Spleen (tissue), 11 donors: ENCODE measurements around the gene CNNM1. TPM values are rescaled to one million over a fixed set of nuclear protein-coding genes. Genes with fewer than 3 reads are reported as not detected.

Experiments
- DNase-seq: peaks from one replicate; pipeline ENCODE4 v3.0.0-alpha.2; 2020
- H3K27ac ChIP-seq, 8 donors: fragments of 200-600 bp; sonication (generic) in 7 of 8; 1 replicate in 4 of 8; 2 replicates in 4 of 8; pipeline versions ENCODE4 v1.5.0 to v1.8.0; 2016 to 2021; ENCODE audit warnings: inconsistent platforms in 4 of 8, mild to moderate bottlenecking in 4 of 8, moderate library complexity in 1 of 8
- H3K27me3 ChIP-seq, 7 donors: fragments of 200-600 bp; sonication (generic) in 6 of 7; replicated peaks in 1 of 7; 1 replicate in 4 of 7; 2 replicates in 3 of 7; pipeline versions ENCODE4 v1.5.0 to v1.8.0; 2016 to 2021; ENCODE audit warnings: inconsistent platforms in 3 of 7, mild to moderate bottlenecking in 1 of 7
- H3K36me3 ChIP-seq, 6 donors: fragments of 200-600 bp; sonication (generic) in 5 of 6; 1 replicate in 4 of 6; 2 replicates in 2 of 6; pipeline versions ENCODE4 v1.5.0 to v1.8.0; 2016 to 2021; ENCODE audit warnings: inconsistent platforms in 2 of 6
- H3K4me1 ChIP-seq, 6 donors: fragments of 200-600 bp; sonication (generic) in 5 of 6; 1 replicate in 3 of 6; 2 replicates in 3 of 6; pipeline versions ENCODE4 v1.5.0 to v1.8.0; 2016 to 2021; ENCODE audit warnings: inconsistent platforms in 3 of 6
- H3K4me3 ChIP-seq, 8 donors: fragments of 200-600 bp; sonication (generic) in 7 of 8; 1 replicate in 4 of 8; 2 replicates in 4 of 8; pipeline versions ENCODE4 v1.5.0 to v1.8.0; 2016 to 2021; ENCODE audit warnings: inconsistent platforms in 4 of 8, mild to moderate bottlenecking in 4 of 8, moderate library complexity in 2 of 8
- H3K9me3 ChIP-seq, 8 donors: fragments of 200-600 bp; sonication (generic) in 7 of 8; 1 replicate in 4 of 8; 2 replicates in 4 of 8; pipeline versions ENCODE4 v1.5.0 to v1.8.0; 2016 to 2021; ENCODE audit warnings: inconsistent platforms in 4 of 8
- POLR2A ChIP-seq, 3 donors: fragments of 450-650 bp; IDR thresholded peaks; one replicate each; pipeline ENCODE4 v1.5.1; 2017; ENCODE audit warnings: antibody characterized with exemption in 3 of 3, mild to moderate bottlenecking in 1 of 3
- POLR2AphosphoS5 ChIP-seq, 3 donors: sonication (generic); formaldehyde crosslinking; IDR thresholded peaks; one replicate each; pipeline ENCODE4 v1.5.1; 2017; ENCODE audit warnings: antibody characterized with exemption in 3 of 3
- WGBS, 5 donors: extraction: QIAGEN DNeasy Blood & Tissue Kit in 3 of 5; methylation state at CpG; one replicate each; pipeline versions ENCODE4 v1.1.5 to v1.1.7; 2013 to 2018; 5-methylcytosine and 5-hydroxymethylcytosine counted together
- intact Hi-C: fragments of 100-400 bp; cut with DNase I; formaldehyde crosslinking; loops from one replicate; pipeline ENCODE4 v1.15.0; 2023; ENCODE audit warnings: low total_unique reads
- polyA plus RNA-seq, 3 donors: library from polyadenylated mRNA; stranded (reverse); fragments of 200-250 nt; gene quantifications; one replicate each; pipeline ENCODE4 v1.2.1, GENCODE V29; 2013
- total RNA-seq, 7 donors: library from RNA; depleted of rRNA in 3 of 7; stranded (reverse); fragments of >200 nt in 3 of 7; fragmentation: NEBNext Ultra II Directional in 4 of 7; extraction: Animal tissue kit (Norgen Biotek cat#: 25700) in 4 of 7; gene quantifications; one replicate each; pipeline versions ENCODE4 v1.1.0 to v1.2.1, GENCODE V29; 2016 to 2021
- TF ChIP-seq, protein P1 (sequence below), 11 experiments: fragments of 200-600 bp in 7 of 11; fragments of 450-650 bp in 4 of 11; sonication (generic) in 4 of 11; IDR thresholded peaks in 8 of 11; conservative IDR thresholded peaks in 3 of 11; 1 replicate in 7 of 11; 2 replicates in 4 of 11; pipeline versions ENCODE4 v1.4.0 to v1.8.0; 2016 to 2021; ENCODE audit warnings: antibody characterized with exemption in 11 of 11, inconsistent platforms in 4 of 11, mild to moderate bottlenecking in 1 of 11
- donor health status: healthy with polysubstance abuse.
- donor health status: DM: no; HTN: no; CAD: no; lungs with moderate emphysema.
- donor health status: DM: no; HTN: no; CAD: no.
- donor health status: Bipolar disorder and iron deficiency.
- donor health status: healthy.
- donor health status: DM: no; HTN: no; CAD: no.
- donor health status: DM: yes; HTN: yes; CAD: no.

The CNNM1 gene
- total and polyA plus RNA-seq, 10 donors, result 0.05 to 0.43 (median 0.16) TPM; not detected in 1

DNA sequence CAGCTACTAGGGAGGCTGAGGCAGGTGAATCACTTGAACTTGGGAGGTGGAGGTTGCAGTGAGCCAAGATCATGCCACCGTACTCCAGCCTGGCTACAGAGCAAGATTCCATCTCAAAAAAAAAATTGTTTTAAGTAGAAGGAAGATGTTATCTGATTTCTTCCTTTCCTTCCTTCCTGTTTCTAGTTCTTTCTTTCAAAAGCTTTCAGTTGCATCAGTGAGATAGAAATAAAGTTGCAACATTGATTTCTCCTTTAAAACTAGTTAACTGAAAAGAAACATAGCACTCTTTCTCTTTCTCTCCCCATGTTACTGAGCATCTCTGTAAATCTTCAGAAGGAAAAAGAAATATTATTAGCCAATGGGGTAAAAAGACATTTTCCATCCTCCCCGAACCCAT, 37.5 kb downstream of the CNNM1 start:
- WGBS, 5 donors, result 59 to 74% (median 67%) methylated on average over 2 of the region's 2 CpGs
- no peak for DNase-seq
- no peak for TF ChIP-seq POLR2AphosphoS5 (IDR thresholded peaks at IDR 0.05)
- TF ChIP-seq, protein P1, sequence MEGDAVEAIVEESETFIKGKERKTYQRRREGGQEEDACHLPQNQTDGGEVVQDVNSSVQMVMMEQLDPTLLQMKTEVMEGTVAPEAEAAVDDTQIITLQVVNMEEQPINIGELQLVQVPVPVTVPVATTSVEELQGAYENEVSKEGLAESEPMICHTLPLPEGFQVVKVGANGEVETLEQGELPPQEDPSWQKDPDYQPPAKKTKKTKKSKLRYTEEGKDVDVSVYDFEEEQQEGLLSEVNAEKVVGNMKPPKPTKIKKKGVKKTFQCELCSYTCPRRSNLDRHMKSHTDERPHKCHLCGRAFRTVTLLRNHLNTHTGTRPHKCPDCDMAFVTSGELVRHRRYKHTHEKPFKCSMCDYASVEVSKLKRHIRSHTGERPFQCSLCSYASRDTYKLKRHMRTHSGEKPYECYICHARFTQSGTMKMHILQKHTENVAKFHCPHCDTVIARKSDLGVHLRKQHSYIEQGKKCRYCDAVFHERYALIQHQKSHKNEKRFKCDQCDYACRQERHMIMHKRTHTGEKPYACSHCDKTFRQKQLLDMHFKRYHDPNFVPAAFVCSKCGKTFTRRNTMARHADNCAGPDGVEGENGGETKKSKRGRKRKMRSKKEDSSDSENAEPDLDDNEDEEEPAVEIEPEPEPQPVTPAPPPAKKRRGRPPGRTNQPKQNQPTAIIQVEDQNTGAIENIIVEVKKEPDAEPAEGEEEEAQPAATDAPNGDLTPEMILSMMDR (IDR thresholded peaks at IDR 0.05 in 8 of 11, conservative IDR thresholded peaks at IDR 0.05 in 3 of 11), result no peak
- no peak for TF ChIP-seq POLR2A (IDR thresholded peaks at IDR 0.05)
- Histone ChIP-seq H3K36me3 (no peaks in the 10 kb centered on the region), H3K4me1 (peaks cover 0 to 9% (median 2%) of the 10 kb centered on the region in 6 donors), H3K27me3 (peaks cover 0 to 21% (median 0%) of the 10 kb centered on the region in 7 donors), H3K9me3 (no peaks in the 10 kb centered on the region), H3K4me3 (no peak overlapping the region), H3K27ac (no peak overlapping the region)
- intact Hi-C loops, result no loop called here

DNA sequence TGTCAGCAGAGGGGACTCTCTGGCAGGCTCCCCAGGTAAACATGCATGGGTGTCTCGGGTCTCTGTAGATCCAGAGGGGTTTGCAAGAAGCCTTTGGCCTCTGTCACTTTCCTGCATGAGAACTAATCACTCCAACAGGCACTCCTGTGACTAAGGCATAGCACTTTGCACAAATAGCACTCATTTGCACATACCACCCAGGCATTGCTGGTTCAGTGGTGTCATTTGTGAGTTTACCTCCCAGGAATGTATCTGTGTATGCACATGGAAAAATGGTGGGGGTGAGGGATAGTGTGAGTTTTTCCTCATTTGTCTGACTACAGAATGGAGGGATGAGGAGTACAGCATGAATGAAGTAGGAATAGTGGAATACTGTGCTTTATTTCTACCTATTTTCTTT, 39.5 kb downstream of the CNNM1 start:
- no peak for DNase-seq
- Histone ChIP-seq H3K27me3 (peaks cover 0 to 23% (median 0%) of the 10 kb centered on the region in 7 donors), H3K9me3 (no peaks in the 10 kb centered on the region), H3K27ac (no peak overlapping the region), H3K36me3 (no peaks in the 10 kb centered on the region), H3K4me3 (no peak overlapping the region), H3K4me1 (peaks cover 0 to 9% (median 2%) of the 10 kb centered on the region in 6 donors)
- no peak for TF ChIP-seq POLR2A (IDR thresholded peaks at IDR 0.05)
- no peak for TF ChIP-seq POLR2AphosphoS5 (IDR thresholded peaks at IDR 0.05)
- TF ChIP-seq, protein P1 (IDR thresholded peaks at IDR 0.05 in 8 of 11, conservative IDR thresholded peaks at IDR 0.05 in 3 of 11), result no peak
- WGBS, 5 donors, result 48 to 81% (median 67%) methylated on average over 1 of the region's 1 CpG
- intact Hi-C loops, result no loop called here

DNA sequence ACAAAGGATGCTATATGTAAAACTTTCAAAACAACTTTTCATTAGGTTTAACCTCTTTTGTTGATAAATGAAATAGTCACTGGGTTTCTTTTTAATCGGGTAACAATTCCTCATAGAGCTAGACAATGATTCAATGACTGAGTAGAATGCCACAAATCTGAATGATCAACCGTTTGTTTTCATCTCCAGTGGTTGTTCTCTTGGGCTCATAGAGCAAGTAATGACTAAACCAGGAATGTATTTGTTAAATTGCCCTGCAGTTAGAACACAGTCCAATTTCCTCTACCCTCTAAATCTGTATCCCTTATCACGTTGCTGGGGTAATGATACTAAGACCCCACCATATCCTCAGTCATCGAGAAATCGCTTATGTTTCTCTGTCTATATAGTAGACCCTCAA, 40.0 kb downstream of the CNNM1 start:
- intact Hi-C loops, result no loop called here
- peaks cover 0 to 9% (median 2%) of the 10 kb centered on the region in 6 donors for H3K4me1 ChIP-seq
- H3K27me3 ChIP-seq, result peaks cover 0 to 23% (median 0%) of the 10 kb centered on the region in 7 donors
- H3K27ac ChIP-seq, result no peak overlapping the region
- 85 to 94% (median 87%) methylated on average over 5 of the region's 5 CpGs for WGBS, 5 donors
- H3K4me3 ChIP-seq, result no peak overlapping the region
- TF ChIP-seq POLR2AphosphoS5 (IDR thresholded peaks at IDR 0.05) (no peak), POLR2A (IDR thresholded peaks at IDR 0.05) (no peak)
- TF ChIP-seq, protein P1 (IDR thresholded peaks at IDR 0.05 in 8 of 11, conservative IDR thresholded peaks at IDR 0.05 in 3 of 11), result no peak
- no peaks in the 10 kb centered on the region for H3K36me3 ChIP-seq
- DNase-seq, result no peak
- no peaks in the 10 kb centered on the region for H3K9me3 ChIP-seq

DNA sequence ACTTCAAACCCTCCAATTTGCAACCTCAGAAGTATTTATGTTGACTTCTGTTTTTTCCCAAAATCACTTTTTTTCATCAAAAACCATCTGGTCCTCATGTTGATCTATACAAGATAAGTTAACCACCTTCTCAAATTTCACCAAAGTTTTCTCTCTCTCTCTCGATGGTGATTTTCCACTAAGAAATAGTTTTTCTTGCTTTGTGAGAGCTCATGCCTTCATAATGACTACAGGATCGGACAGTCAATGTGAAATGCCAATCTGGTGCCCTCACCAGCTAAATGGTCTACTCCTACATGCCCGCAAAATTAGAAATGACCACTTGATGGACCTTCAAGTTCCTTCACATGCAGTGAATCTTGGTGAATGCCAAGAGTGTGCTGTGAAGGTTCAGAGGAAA, 40.4 kb downstream of the CNNM1 start:
- 81 to 87% (median 84%) methylated on average over 3 of the region's 3 CpGs for WGBS, 5 donors
- H3K27me3 ChIP-seq, result peaks cover 0 to 23% (median 0%) of the 10 kb centered on the region in 7 donors
- H3K36me3 ChIP-seq, result no peaks in the 10 kb centered on the region
- no peak for DNase-seq
- TF ChIP-seq, protein P1 (IDR thresholded peaks at IDR 0.05 in 8 of 11, conservative IDR thresholded peaks at IDR 0.05 in 3 of 11), result no peak
- TF ChIP-seq POLR2AphosphoS5 (IDR thresholded peaks at IDR 0.05) (no peak), POLR2A (IDR thresholded peaks at IDR 0.05) (no peak)
- H3K4me3 ChIP-seq, result no peak overlapping the region
- no peak overlapping the region for H3K27ac ChIP-seq
- intact Hi-C loops, result no loop called here
- peaks cover 0 to 9% (median 2%) of the 10 kb centered on the region in 6 donors for H3K4me1 ChIP-seq
- no peaks in the 10 kb centered on the region for H3K9me3 ChIP-seq
